Mesothelial cell of epicardium (in vitro differentiated cells): ENCODE results near the gene ZNRF1. TPM values are rescaled to one million over a fixed set of nuclear protein-coding genes. Genes with fewer than 3 reads are reported as not detected.
"Not testable (repeated sequence)": the region's sequence is repeated elsewhere in the genome, so short reads cannot be mapped to it uniquely, and the experiment has no call there.

Source experiments
- DNase-seq, 2 experiments: peaks; one replicate each; pipeline ENCODE4 v3.0.0; 2021; ENCODE audit warnings: low spot score in 2 of 2; ENCODE audit not compliant: unreplicated experiment in 2 of 2
- H3K27ac Mint-ChIP-seq: 2 replicates; pipeline ENCODE4 v1.8.0; 2021; ENCODE audit warnings: mixed read lengths
- H3K27me3 Mint-ChIP-seq: 2 replicates; pipeline ENCODE4 v1.8.0; 2021; ENCODE audit warnings: low read depth, mixed read lengths
- H3K36me3 Mint-ChIP-seq: 2 replicates; pipeline ENCODE4 v1.8.0; 2021; ENCODE audit warnings: mixed read lengths
- H3K4me1 Mint-ChIP-seq: 2 replicates; pipeline ENCODE4 v1.8.0; 2021; ENCODE audit warnings: mixed read lengths
- H3K4me3 Mint-ChIP-seq: 2 replicates; pipeline ENCODE4 v1.8.0; 2021; ENCODE audit warnings: mild to moderate bottlenecking, moderate library complexity, mixed read lengths
- H3K9me3 Mint-ChIP-seq: 2 replicates; pipeline ENCODE4 v1.8.0; 2021; ENCODE audit warnings: mixed read lengths
- total RNA-seq: library from RNA; stranded (reverse); gene quantifications from 3 replicates; pipeline ENCODE4 v1.2.1, GENCODE V29; 2021
- TF ChIP-seq, protein P1 (sequence below): fragments of 200-600 bp; sonication (generic); IDR thresholded peaks from one replicate; pipeline ENCODE4 v1.5.0; 2021; ENCODE audit warnings: antibody characterized with exemption; ENCODE audit not compliant: unreplicated experiment

ZNRF1 gene
- total RNA-seq, 1 donor from 2014 or later = 52.9 TPM

DNA sequence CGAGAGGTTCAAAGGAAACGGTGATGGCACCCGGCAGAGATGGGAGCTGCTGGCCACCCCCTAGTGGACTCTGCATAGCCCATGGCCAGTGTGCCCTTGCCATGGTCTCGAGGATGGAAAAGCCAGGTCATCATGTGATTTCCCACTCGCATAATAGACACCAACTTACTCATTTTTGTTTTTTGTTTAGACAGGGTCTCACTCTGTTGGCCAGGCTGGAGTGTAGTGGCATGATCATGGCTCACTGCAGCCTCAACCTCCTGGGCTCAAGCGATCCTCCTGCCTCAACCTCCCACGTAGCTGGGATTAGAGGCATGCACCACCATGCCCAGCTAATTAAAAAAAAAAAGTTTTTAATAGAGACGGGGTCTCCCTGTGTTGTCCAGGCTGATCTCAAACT, 90.1 kb downstream of the ZNRF1 start:
- peaks cover 35% of the 10 kb centered on the region for H3K4me1 Mint-ChIP-seq

DNA sequence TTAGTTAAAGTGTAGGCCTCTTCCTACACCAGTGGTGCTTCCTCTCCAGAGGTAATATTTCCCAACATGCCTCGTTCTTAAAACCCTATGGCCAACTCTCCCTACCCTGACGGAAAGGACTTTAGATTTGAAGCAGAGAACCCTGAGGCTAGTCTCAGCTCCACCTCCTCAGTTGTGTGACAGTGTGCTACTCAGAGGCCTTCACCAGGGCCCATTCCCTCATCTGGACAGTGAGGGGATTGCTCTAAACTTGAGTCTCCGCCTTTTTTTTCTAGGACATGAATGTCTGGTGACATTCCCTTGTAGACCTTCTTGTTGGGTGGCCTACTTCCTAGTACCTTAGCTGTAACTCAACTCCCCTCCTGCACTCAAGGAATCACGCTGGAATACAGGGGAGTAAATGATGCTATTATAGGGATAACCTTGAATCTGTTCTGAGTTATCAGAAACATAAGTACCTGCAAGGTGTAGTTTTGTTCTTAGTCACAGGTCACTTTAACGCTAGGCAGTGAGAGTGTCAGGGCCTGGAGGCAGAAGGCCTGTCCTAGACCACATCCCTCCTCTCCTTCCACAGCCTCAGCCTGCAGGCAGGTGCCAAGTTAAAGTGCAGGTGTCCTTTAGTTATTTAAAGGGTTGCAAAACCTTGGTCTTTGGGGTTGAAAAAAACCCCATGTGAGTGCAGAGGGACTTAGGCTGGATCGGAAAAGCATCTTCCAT, 90.8 kb downstream of the ZNRF1 start:
- Mint-ChIP-seq H3K27me3 (no peaks in the 10 kb centered on the region), H3K9me3 (peaks cover 3% of the 10 kb centered on the region), H3K4me1 (peaks cover 30% of the 10 kb centered on the region)

More for the DNA sequence above, 90.1 kb downstream of the ZNRF1 start:
- no peaks in the 10 kb centered on the region for H3K27me3 Mint-ChIP-seq
- TF ChIP-seq, protein P1, sequence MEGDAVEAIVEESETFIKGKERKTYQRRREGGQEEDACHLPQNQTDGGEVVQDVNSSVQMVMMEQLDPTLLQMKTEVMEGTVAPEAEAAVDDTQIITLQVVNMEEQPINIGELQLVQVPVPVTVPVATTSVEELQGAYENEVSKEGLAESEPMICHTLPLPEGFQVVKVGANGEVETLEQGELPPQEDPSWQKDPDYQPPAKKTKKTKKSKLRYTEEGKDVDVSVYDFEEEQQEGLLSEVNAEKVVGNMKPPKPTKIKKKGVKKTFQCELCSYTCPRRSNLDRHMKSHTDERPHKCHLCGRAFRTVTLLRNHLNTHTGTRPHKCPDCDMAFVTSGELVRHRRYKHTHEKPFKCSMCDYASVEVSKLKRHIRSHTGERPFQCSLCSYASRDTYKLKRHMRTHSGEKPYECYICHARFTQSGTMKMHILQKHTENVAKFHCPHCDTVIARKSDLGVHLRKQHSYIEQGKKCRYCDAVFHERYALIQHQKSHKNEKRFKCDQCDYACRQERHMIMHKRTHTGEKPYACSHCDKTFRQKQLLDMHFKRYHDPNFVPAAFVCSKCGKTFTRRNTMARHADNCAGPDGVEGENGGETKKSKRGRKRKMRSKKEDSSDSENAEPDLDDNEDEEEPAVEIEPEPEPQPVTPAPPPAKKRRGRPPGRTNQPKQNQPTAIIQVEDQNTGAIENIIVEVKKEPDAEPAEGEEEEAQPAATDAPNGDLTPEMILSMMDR = no peak
- DNase-seq = no peak
- H3K4me3 Mint-ChIP-seq = no peak overlapping the region
- no peak overlapping the region for H3K27ac Mint-ChIP-seq
- H3K9me3 Mint-ChIP-seq = peaks cover 3% of the 10 kb centered on the region
- peaks cover 2% of the 10 kb centered on the region for H3K36me3 Mint-ChIP-seq

DNA sequence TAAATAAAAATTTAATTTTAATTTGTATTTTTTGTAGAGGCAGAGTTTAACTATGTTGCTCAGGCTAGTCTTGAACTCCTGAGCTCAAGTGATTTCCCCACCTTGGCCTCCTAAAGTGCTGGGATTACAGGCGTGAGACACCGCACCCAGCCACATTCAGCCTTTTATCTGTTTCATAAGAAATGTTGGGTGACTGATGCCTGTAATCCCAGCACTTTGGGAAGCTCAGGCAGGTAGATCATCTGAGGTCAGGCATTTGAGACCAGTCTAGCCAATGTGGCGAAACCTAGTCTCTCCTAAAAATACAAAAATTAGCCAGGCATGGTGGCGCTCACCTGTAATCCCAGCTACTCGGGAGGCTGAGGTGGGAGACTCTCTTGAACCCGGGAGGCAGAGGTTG, 92.1 kb downstream of the ZNRF1 start:
- H3K4me3 Mint-ChIP-seq, H3K27ac Mint-ChIP-seq, H3K36me3 Mint-ChIP-seq, DNase-seq, H3K27me3 Mint-ChIP-seq, H3K9me3 Mint-ChIP-seq: not testable (repeated sequence)
- peaks cover 22% of the 10 kb centered on the region for H3K4me1 Mint-ChIP-seq

More for the DNA sequence above, 90.8 kb downstream of the ZNRF1 start:
- Mint-ChIP-seq H3K4me3 (no peak overlapping the region), H3K27ac (no peak overlapping the region), H3K36me3 (peaks cover 2% of the 10 kb centered on the region)
- TF ChIP-seq, protein P1 = no peak
- DNase-seq = no peak

DNA sequence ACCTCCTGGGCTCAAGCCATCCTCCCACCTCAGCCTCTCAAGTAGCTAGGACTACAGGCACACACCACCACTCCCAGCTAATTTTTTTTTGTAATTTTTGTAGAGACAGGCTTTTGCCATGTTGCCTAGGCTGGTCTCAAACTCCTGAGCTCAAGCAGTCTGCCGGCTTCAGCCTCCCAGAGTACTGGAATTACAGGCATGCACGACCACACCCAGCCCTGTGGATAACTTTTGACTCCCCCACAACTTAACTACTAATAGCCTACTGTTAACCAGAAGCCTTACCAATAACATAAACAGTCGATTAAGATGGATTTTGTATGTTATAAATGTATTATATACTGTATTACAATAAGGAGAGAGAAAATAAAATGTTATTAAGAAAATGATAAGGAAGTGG, 92.8 kb downstream of the ZNRF1 start:
- not testable (repeated sequence) for H3K27me3 Mint-ChIP-seq, H3K9me3 Mint-ChIP-seq, H3K27ac Mint-ChIP-seq, H3K36me3 Mint-ChIP-seq, H3K4me3 Mint-ChIP-seq, DNase-seq
- H3K4me1 Mint-ChIP-seq = peaks cover 26% of the 10 kb centered on the region

DNA sequence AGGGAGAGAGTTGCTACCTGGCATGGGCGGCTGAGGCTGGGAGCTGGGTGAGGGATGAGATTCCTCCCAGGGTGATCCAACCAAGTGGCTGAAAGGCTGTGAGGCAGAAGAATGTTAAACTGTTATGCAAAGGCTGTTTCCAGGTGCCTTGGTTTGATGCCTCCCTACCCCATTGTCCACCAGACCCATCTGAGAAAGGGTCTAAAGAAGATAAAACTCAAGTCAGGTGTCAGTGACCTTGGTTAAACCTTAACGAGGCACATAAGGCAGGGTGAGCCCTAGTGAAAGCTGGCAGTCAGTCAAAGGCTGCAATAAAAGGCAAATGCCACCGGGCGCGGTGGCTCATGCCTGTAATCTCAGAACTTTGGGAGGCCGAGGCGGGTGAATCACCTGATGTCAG, 94.0 kb downstream of the ZNRF1 start:
- no peaks in the 10 kb centered on the region for H3K27me3 Mint-ChIP-seq
- H3K27ac Mint-ChIP-seq = peak overlapping the region; percentile 56
- no peak for DNase-seq
- no peaks in the 10 kb centered on the region for H3K9me3 Mint-ChIP-seq
- no peaks in the 10 kb centered on the region for H3K36me3 Mint-ChIP-seq
- peaks cover 23% of the 10 kb centered on the region for H3K4me1 Mint-ChIP-seq
- no peak overlapping the region for H3K4me3 Mint-ChIP-seq
- TF ChIP-seq, protein P1 = no peak

DNA sequence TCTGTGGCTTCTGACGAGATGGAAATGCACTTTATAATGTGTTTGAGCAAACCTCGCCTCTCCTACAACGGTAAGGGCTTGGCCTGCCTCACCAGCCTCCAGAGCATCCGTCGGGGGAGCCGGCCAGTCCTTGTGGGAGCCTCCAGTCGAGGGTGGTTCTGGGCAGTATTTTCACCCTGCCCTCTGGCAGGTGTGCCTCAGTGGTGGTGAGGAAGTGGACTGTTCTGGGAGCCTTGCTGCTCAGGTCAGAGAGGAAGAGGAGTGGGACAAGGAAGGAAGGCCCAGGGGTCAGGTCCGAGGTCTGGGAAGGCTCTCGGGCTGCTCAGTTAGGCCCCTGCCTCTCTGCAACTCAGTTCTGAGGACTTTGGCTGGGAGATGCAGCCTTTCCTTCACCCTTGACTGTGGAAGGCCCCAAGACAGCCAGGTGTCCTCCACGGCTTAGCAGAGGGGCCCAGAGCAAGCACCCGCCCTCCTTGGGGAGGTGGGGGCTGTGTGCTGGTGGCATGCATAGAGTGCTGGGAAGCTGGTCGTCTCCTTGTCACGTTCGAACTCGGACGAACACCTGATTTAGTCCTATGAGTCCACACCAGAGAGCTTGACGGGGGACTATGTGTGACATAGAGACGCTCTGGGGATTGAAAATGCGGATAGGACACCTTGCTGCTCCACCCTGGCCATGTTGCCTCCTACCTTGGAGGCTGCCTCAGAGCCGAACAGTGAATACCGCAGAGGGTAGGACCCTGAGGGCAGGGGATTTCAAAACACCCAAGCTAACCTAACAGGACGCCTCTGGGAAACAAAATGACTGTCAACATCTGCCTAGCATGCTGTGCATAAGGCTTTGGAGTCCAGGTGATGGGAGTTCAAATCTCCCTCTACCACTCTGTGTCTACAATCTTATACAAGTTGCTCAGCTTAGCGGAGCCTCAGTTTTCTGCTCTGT, 95.0 kb downstream of the ZNRF1 start:
- Mint-ChIP-seq H3K4me3 (no peak overlapping the region), H3K36me3 (no peaks in the 10 kb centered on the region), H3K4me1 (peaks cover 22% of the 10 kb centered on the region), H3K27me3 (no peaks in the 10 kb centered on the region), H3K9me3 (no peaks in the 10 kb centered on the region), H3K27ac (peak overlapping the region; percentile 26)
- no peak for DNase-seq
- TF ChIP-seq, protein P1 = no peak
